Measurements from ENCODE around the gene DCAF11.
A peak's percentile ranks its signal among the peaks of the same experiment; 100 is the strongest.

The DCAF11 gene

DNA sequence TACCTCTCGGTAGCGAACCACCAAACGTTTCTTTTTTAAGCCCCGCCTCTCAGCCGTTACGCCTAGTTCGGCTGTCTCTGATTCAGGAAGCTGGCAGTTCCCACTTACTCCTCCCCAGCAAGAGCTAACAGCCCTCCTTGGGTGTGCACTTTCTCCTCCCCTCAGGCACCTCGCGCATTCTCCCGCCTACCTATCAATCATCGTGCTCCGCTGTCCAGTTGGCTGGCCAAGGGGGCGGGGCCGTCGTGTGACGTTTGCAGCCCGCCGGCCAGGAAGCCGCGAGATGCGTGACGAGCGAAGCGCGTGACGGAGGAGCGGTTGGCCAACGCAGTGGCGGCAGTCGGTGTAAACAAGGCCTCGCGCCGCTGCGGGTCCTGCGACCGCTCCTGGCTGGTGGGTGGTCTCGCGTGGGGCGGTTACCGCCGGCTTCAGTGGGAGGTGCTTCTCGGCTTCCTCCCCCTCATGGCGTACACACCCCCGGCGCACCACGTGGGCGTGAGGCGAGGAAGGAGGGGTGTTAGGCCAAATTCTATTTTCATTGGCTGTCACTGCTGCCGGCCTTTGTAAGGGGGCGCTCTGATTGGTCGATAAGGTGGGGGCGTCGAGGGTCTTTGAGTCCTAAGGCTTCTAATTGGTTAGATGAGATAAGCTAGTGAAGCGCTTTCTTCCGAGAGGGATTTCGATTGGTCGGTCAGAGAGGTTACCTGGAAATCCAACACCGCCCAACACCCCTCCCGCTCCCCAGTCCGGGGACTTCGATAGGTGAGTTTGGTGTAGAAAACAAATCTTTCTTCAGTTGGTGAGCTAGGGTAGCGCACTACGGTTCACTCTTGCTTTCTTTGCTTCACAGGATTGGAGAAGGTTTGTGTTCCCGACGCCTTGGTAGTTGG lies at the start of gene DCAF11, which contains the start of gene NRL:
DCAF11 (plus strand) TSS at position 246 of the 890 bp plus-strand sequence. CDS start 818 bp downstream, outside the sequence.
NRL (minus strand) TSS at position 418 of the 890 bp plus-strand sequence. CDS start 32,101 bp downstream, outside the sequence.
- DNase-seq = peak; percentile 100

GRCh38 chr14:24064856-24065255 lies 49.7 kb upstream of the DCAF11 start:
- DNase-seq = no peak

DNA sequence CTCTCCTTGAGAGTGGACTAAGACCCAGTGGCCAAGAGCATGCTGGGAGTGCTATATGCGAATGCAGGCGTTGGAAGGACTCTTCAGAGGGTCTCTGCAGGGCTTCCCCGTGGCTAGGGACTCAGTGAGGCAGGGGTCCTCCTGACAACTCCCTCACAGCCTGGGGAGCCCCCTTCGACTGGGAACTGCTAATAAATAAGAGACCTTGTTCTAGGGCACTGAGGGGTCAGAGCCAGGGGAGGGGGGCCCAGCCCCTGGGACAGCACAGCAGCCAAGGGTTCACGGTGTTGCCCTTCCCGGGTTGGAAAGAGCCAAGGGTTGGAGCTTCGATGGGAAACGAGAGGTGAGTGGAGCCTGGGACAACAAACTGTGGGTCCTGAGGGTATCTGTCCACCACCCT lies 49.2 kb upstream of the DCAF11 start:
- no peak for DNase-seq

DNA sequence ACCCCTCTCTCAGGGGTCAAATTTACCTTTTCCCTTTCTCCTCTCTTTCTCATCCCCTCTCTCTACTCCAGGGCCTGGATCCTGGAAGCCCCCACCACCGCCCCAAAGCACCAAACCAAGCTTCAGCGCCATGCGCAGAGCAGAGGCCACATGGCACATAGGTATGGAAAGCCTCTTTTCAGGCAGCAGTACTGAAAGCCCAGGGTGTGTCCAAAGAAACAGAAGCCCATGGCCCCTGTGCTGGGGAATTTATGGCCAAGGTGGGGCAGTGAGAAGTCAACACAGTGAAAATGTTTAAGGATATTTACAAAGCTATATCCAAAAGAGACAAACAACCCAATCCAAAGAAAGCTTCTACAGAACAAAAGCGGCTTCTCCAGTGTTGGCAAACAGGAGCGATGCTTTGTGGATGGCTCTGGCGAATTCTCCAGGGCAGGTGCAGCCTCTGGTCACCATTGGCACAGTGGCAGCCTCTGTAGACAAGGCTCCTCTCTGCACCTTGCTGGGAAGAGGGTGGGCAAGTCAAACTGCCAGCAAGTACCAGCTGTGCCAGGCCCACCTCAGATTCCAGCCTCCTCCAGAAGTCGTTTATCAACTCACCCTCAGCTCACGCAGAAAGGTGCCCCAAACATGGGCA lies 48.0 kb upstream of the DCAF11 start:
- no peak for DNase-seq

DNA sequence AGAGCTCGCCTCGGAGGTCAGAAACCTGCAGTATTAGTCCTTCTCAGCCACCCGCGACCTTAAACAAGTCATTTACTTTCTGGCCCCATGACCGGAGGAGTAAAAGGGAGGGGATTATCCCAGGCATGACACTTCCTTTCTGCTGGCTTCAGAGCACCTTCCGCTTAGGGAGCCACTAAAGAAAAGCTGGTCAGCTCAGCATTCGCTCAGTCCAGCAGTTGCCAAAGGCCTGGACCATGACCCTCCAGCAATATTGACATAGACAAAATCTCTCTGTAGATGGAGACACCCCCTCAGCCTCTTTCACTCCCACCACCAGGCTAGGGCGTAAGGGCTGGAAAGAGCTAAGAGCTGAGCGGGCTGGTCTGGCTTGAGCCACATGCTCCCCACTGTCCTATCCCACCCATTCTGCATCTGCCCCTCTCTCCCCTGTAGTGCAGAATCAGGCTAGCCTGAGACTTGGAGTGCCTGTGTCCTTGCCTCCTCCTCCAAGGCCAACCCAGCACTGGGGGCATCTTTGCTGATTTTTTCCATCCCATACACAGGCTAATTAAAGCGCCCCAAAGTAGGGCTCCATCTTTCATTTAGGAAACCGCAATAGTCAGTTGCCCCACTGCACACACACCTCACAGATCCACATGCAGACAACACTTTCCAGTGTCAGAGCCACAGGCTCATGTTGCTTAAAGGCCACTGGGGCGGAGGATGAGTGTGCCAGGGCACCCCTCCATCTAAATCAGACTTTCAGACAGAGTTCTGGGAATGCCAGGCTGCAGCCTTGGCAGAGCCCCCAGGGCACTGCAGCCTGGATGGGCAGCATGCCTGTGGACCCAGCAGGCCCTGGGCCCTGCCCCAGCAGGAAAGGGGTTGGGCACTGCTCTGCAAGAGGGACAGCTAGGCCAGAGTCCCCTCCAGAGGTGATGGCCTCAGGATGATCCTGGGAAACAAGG lies 47.2 kb upstream of the DCAF11 start:
- DNase-seq = no peak

- no peak for DNase-seq
These were observed 45.7 kb upstream of the DCAF11 start for GRCh38 chr14:24068711-24069410.

- DNase-seq = no peak
These were observed 45.2 kb upstream of the DCAF11 start for GRCh38 chr14:24069411-24069735.

GRCh38 chr14:24070285-24071143 lies 44.1 kb upstream of the DCAF11 start:
- DNase-seq = no peak

- no peak for DNase-seq
These were observed 43.4 kb upstream of the DCAF11 start, which contains the start of gene CPNE6 for GRCh38 chr14:24071144-24071697. Gene CPNE6 (plus strand): TSS chr14:24071562. CDS start chr14:24072937, 1,375 bp downstream.

- no peak for DNase-seq
These were observed 42.6 kb upstream of the DCAF11 start for GRCh38 chr14:24071836-24072430.

DNA sequence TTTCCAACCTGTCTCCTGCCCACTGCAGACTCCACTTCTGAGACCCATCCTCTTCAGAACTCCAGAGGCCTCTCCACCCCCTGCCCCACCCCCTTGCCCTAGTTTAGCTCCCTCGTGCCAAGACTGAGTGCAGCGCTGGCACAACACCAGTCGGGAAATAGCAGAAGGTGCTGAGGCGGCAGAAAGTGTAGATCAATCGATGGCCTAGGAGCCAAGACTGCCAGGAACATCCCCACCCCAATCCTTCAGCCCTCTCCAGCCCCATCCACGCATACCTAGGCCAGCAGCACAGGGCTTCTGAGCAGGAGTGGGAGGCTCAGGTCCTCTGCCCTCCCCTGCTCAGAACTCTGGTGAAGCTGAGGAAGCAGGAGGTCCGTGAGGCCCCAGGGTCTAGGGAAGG lies 42.1 kb upstream of the DCAF11 start:
- DNase-seq = no peak

DNA sequence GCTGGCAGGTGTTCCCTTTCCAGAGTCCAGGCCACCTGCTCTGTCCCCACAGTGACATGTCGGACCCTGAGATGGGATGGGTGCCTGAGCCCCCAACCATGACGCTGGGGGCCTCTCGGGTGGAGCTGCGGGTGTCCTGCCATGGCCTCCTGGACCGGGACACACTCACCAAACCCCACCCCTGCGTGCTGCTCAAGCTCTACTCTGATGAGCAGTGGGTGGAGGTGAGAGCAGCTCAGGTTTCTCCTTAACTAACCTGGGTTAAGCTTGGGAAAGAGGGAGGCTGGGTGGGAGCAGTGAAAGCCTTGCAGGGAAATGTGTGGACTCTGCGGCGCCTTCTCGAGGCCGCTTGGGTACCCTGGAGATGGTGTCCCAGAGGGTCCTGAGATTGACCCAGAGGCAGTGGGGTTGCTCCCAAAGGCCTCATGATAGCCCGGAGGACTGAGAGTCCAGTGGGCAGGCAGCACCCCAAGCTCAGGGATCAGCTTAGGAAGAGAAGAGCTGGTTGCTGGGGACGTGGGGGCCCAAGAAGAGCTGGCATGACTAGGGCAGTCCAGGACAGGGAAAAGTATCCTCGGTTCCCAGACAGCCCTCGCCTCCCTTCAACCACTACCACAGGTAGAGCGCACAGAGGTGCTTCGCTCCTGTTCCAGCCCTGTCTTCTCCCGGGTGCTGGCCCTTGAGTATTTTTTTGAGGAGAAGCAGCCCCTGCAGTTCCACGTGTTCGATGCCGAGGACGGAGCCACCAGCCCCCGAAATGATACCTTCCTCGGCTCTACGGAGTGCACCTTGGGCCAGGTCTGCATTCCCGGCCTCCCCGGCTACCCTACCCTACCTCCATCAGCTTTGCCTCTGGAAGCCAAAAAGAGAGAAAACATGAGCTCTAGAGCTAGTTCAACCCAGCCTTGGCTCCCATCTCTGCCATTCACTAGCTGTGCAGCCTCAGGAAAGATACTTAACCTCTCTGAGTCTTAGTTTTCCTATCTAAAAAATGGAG lies 41.4 kb upstream of the DCAF11 start:
- no peak for DNase-seq

- no peak for DNase-seq
These were observed 39.7 kb upstream of the DCAF11 start for GRCh38 chr14:24074625-24075484.

DNA sequence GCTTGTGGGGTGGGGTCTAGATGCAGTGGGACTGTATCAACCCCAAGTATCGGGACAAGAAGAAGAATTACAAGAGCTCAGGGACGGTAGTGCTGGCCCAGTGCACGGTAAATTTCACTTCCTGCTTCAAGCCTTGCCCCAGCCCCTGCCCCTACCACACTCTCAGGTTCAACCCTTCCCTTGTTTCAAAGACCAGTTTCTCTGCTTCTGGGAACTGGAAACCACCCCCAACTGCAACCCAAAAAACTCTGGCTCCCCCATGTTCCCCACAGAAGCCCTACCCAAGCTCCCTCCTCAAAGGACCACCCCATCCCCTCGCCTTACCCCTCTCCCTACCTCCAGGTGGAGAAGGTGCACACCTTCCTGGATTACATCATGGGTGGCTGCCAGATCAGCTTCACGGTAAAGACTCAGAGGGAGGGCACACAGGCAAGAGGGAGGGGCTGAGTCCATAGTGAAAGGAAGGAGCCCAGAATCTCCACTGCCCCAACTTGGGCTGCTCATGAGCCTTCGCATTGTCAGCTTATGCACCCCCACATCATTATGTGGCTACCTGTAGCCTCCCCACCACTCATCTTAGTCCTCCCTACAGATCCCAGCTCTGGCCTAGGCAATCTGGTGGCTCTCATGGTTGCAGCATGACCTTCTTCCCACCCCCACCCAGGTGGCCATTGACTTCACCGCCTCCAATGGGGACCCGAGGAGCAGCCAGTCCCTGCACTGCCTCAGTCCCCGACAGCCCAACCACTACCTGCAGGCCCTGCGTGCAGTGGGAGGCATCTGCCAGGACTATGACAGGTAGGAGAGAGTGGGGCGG lies 38.9 kb upstream of the DCAF11 start:
- DNase-seq = no peak

DNA sequence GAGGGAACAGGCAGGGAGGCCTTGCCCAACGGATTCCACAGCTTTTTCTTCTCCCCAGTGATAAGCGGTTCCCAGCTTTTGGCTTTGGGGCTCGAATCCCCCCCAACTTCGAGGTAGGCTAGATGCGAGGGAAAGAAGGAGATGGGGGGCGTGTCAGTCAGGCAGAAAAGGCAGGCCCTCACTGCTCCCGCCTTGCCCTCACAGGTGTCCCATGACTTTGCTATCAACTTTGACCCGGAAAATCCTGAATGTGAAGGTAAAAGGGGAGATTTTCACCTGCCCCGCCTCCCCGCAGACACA lies 38.3 kb upstream of the DCAF11 start:
- no peak for DNase-seq

DNA sequence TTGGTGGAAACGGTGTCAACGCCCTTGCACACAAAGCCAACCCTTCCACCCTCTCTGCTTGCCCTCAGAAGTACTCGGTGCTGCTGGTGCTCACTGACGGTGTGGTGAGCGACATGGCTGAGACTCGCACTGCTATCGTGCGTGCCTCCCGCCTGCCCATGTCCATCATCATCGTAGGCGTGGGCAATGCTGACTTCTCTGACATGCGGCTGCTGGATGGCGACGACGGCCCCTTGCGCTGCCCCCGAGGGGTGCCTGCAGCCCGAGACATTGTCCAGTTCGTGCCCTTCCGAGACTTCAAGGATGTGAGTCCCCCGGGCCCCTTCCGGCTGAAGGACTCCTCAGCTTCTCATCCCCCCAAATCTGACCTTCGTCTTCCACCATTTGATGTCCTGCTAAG lies 37.5 kb upstream of the DCAF11 start:
- DNase-seq = no peak

DNA sequence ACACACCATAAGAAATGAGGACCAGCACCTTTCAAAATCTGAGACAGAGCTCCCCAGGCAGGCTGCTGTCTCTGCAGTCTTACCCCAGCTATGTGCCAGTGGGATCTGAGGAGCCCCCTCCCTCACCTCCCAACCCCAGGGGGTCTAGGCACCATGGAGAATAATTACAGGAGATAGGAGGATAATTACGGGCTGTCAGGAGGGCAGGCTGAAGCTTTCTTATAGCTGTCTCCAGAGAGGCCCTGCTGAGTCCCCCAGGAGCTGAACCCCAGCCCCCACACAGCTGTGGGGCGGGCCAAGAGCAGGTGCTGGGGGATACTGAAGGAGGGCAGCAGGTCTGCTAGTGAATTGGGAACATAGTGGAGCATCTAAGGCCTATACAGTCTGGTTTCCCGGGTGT lies 36.4 kb upstream of the DCAF11 start:
- DNase-seq = no peak
